DND-41 (cell line): ENCODE data around the gene PCGF3.

Experiments
- CTCF ChIP-seq: IDR thresholded peaks from 2 replicates; pipeline ENCODE4 v1.5.1; 2012; ENCODE audit warnings: borderline replicate concordance, low read length, moderate library complexity, mild to moderate bottlenecking; ENCODE audit not compliant: poor library complexity, severe bottlenecking; ENCODE audit errors: extremely low read depth
- EZH2 ChIP-seq: IDR thresholded peaks from 3 replicates; pipeline ENCODE4 v1.6.1; 2012; ENCODE audit warnings: borderline replicate concordance, low read depth, mild to moderate bottlenecking, moderate library complexity, low read length, inconsistent platforms; ENCODE audit not compliant: severe bottlenecking

- TF ChIP-seq CTCF (no peak), EZH2 (no peak)
Measured at GRCh38 chr4:776743-777441, 71.3 kb downstream of the PCGF3 start.
